Body of pancreas (tissue), 4 donors: ENCODE measurements around the gene GNRHR. TPM values are rescaled to one million over a fixed set of nuclear protein-coding genes. Genes with fewer than 3 reads are reported as not detected.

Experiments used
- ATAC-seq: fragments of 150-250 bp; one replicate; pipeline ENCODE4 v1.9.1; 2016
- DNase-seq, 4 donors: peaks; one replicate each; pipeline ENCODE4 v3.0.0-alpha.2; 2019
- H3K27ac ChIP-seq, 4 donors: fragments of 200-600 bp; sonication (generic); 1 replicate in 3 of 4; 2 replicates in 1 of 4; pipeline versions ENCODE4 v1.5.1 to v1.6.1; 2016 to 2019; ENCODE audit warnings: mild to moderate bottlenecking in 1 of 4, mixed read lengths in 1 of 4, moderate library complexity in 1 of 4
- H3K27me3 ChIP-seq, 2 donors: fragments of 200-600 bp; sonication (generic); one replicate each; pipeline ENCODE4 v1.6.0; 2016; ENCODE audit warnings: mild to moderate bottlenecking in 1 of 2
- H3K36me3 ChIP-seq, 2 donors: fragments of 200-600 bp; sonication (generic); replicated peaks in 1 of 2; 2 replicates each; pipeline ENCODE4 v1.5.1; 2016; ENCODE audit warnings: low read depth in 2 of 2; ENCODE audit not compliant: insufficient read depth in 1 of 2
- H3K4me1 ChIP-seq: fragments of 200-600 bp; sonication (generic); one replicate; pipeline ENCODE4 v1.6.0; 2016
- H3K4me3 ChIP-seq, 2 donors: fragments of 200-600 bp; sonication (generic); 1 replicate in 1 of 2; 2 replicates in 1 of 2; pipeline ENCODE4 v1.5.1; 2016 to 2019
- H3K9me3 ChIP-seq, 3 donors: fragments of 200-600 bp; sonication (generic); 1 replicate in 2 of 3; 2 replicates in 1 of 3; pipeline ENCODE4 v1.5.1; 2016
- POLR2A ChIP-seq, 3 donors: fragments of 450-650 bp; IDR thresholded peaks; one replicate each; pipeline ENCODE4 v1.6.1; 2016; ENCODE audit warnings: antibody characterized with exemption in 3 of 3, mild to moderate bottlenecking in 2 of 3
- WGBS, 2 donors: methylation state at CpG; one replicate each; pipeline ENCODE4 v1.1.5; 2017; 5-methylcytosine and 5-hydroxymethylcytosine counted together
- intact Hi-C: fragments of 100-400 bp; cut with DNase I; formaldehyde crosslinking; loops from one replicate; pipeline ENCODE4 v1.15.1; 2023
- total RNA-seq, 2 donors: library from RNA; depleted of rRNA; stranded (reverse); fragments of >200 nt; gene quantifications; one replicate each; pipeline ENCODE4 v1.1.0, GENCODE V29; 2016
- TF ChIP-seq, protein P1 (sequence below), 7 experiments: fragments of 450-650 bp in 4 of 7; fragments of 200-600 bp in 3 of 7; sonication (generic) in 3 of 7; IDR thresholded peaks; one replicate each; pipeline ENCODE4 v1.5.1; 2016 to 2019; ENCODE audit warnings: antibody characterized with exemption in 7 of 7

GNRHR gene
- total RNA-seq, 2 donors from 2014 or later = not detected

DNA sequence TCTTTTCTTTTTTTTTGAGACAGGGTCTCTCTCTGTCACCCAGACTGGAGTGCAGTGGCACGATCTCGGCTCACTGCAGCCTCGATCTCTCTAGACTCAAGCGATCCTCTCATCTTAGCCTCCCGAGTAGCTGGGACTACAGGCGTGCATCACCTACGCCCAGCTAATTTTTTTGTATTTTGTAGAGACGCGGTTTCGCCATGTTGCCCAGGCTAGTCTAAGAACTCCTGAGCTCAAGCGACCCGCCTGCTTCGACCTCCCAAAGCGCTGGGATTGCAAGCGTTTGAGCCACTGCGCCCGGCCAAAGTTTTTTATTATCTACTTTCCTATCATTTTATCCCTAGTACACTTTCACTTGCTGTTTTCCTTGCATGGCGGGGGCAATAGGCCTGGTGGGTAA lies 54.6 kb downstream of the GNRHR start:
- DNase-seq = no peak
- intact Hi-C loops = no loop called here
- H3K4me1 ChIP-seq = peaks cover 21% of the 10 kb centered on the region
- no peaks in the 10 kb centered on the region for H3K9me3 ChIP-seq
- no peaks in the 10 kb centered on the region for H3K36me3 ChIP-seq
- ATAC-seq = no peak
- no peaks in the 10 kb centered on the region for H3K27me3 ChIP-seq
- H3K27ac ChIP-seq = peak overlapping the region in 2 of 4 donors; percentile 82 to 95
- H3K4me3 ChIP-seq = no peak overlapping the region
- TF ChIP-seq, protein P1, sequence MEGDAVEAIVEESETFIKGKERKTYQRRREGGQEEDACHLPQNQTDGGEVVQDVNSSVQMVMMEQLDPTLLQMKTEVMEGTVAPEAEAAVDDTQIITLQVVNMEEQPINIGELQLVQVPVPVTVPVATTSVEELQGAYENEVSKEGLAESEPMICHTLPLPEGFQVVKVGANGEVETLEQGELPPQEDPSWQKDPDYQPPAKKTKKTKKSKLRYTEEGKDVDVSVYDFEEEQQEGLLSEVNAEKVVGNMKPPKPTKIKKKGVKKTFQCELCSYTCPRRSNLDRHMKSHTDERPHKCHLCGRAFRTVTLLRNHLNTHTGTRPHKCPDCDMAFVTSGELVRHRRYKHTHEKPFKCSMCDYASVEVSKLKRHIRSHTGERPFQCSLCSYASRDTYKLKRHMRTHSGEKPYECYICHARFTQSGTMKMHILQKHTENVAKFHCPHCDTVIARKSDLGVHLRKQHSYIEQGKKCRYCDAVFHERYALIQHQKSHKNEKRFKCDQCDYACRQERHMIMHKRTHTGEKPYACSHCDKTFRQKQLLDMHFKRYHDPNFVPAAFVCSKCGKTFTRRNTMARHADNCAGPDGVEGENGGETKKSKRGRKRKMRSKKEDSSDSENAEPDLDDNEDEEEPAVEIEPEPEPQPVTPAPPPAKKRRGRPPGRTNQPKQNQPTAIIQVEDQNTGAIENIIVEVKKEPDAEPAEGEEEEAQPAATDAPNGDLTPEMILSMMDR (IDR thresholded peaks at IDR 0.05) = no peak
- no peak for TF ChIP-seq POLR2A (IDR thresholded peaks at IDR 0.05)
- WGBS, 2 donors = 89 to 97% methylated on average over 18 of the region's 18 CpGs

DNA sequence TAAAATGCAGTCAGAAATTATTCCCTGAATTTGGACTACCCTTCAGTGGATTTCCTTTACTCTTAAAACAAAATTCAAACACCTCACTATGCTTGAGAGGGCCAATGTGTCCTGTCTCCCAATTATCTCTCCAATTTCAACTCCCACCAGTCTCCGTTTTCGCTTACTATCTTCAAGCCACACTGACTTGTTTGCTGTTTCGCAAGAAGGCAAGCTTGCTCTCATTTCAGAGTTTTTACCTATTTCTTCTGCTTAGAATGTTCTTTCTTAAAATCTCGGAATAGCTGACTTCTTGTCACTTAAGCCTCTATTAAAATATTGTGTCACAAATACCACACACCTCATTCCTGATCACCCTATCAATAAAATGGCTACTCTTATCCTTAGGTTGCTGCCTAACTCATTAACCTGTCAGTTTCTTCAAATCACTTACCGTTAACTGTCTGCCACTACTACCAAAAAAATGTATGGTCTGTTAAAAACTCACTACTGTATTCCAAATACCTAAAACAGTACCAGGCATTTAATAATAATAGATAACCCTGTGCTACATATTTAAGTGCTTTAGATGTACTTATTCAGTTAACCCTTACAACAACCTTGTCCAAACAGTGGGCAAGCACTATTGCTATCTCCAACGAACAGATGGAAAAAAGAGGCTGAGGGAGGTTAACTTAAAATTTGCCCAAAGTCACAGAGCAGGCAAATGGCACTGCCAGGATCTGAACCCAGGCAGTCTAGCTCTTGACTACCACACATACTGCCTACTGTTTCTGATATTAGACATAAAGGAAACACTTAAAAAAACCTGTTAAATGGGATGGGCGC lies 56.1 kb downstream of the GNRHR start:
- intact Hi-C loops = no loop called here
- DNase-seq (no peak), ATAC-seq (no peak)
- 77 to 84% methylated on average over 7 of the region's 7 CpGs for WGBS, 2 donors
- Histone ChIP-seq H3K36me3 (no peaks in the 10 kb centered on the region), H3K27ac (no peak overlapping the region), H3K4me3 (no peak overlapping the region), H3K27me3 (no peaks in the 10 kb centered on the region), H3K4me1 (peaks cover 21% of the 10 kb centered on the region), H3K9me3 (no peaks in the 10 kb centered on the region)
- no peak for TF ChIP-seq POLR2A (IDR thresholded peaks at IDR 0.05)
- TF ChIP-seq, protein P1 (IDR thresholded peaks at IDR 0.05) = no peak

DNA sequence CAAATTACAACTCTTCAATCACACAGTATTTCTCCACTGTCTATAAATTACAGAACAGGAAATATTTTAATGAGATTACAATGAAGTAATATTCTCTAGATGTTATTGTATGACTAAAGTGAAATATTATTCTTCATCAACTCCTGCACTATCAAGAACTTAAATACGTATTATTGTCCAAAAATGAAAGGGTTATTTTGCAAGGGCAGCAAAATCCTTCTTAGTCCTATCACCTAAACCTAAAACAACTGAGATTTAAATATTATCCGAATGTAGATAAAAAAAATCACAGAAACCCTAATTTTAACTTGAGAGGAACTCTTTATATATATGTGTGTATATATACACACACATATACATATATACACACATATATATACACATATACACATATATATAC lies 58.1 kb downstream of the GNRHR start:
- DNase-seq = no peak
- Histone ChIP-seq H3K9me3 (no peaks in the 10 kb centered on the region), H3K4me3 (no peak overlapping the region), H3K4me1 (peaks cover 14% of the 10 kb centered on the region), H3K27ac (no peak overlapping the region), H3K36me3 (peaks cover 0 to 5% of the 10 kb centered on the region in 2 donors), H3K27me3 (no peaks in the 10 kb centered on the region)
- intact Hi-C loops = no loop called here
- 87 to 91% methylated on average over 2 of the region's 2 CpGs for WGBS, 2 donors
- ATAC-seq = no peak
- TF ChIP-seq, protein P1 (IDR thresholded peaks at IDR 0.05) = no peak

DNA sequence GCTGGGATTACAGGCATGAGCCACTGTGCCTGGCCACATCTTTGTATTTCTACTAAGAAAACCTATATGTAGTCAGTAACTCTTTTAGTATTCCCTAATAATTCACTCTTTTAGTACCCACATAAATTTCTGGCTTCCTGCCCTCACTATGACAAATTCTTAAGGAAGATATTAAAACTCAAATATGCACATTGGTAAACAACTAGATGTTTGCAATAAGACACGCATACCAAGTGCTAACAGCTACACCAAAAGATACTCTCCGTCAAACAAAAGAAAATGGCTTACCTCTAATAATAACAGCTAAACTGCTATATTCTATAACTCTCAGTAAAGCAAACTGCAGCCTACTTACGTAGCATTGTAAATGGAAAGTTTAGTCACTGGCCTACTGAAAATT lies 59.5 kb downstream of the GNRHR start:
- 94 to 95% methylated on average over 3 of the region's 3 CpGs for WGBS, 2 donors
- no peaks in the 10 kb centered on the region for H3K9me3 ChIP-seq
- TF ChIP-seq, protein P1 (IDR thresholded peaks at IDR 0.05) = no peak
- TF ChIP-seq POLR2A (IDR thresholded peaks at IDR 0.05) = no peak
- ATAC-seq = no peak
- peaks cover 7% of the 10 kb centered on the region for H3K4me1 ChIP-seq
- DNase-seq = no peak
- peaks cover 0 to 5% of the 10 kb centered on the region in 2 donors for H3K36me3 ChIP-seq
- H3K27me3 ChIP-seq = no peaks in the 10 kb centered on the region
- no peak overlapping the region for H3K4me3 ChIP-seq
- intact Hi-C loops = no loop called here
- H3K27ac ChIP-seq = no peak overlapping the region

DNA sequence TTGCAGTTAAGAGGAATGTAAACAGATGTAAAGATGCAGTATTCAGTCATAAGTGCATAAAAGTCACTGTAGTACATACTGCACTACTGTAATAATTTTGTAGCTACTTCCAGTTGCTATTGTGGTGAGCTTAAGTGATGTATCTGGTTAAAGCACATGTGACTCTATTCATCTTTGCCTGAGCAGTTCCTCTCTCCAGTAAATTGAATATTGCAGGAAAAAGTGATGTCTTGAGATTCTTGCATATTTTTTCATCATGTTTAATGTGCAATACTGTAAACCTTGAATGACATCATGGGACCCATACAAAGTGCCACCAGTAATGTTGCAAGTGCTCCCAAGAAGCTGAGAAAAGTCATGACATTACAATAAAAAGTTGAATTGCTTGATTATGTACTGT lies 62.9 kb downstream of the GNRHR start:
- Histone ChIP-seq H3K27ac (no peak overlapping the region), H3K36me3 (peaks cover 0 to 5% of the 10 kb centered on the region in 2 donors), H3K9me3 (no peaks in the 10 kb centered on the region), H3K27me3 (no peaks in the 10 kb centered on the region), H3K4me1 (no peaks in the 10 kb centered on the region), H3K4me3 (no peak overlapping the region)
- TF ChIP-seq POLR2A (IDR thresholded peaks at IDR 0.05) = no peak
- TF ChIP-seq, protein P1 (IDR thresholded peaks at IDR 0.05) = no peak
- no peak for DNase-seq
- intact Hi-C loops = no loop called here
- ATAC-seq = no peak
